Type B pancreatic cell (in vitro differentiated cells): ENCODE data around the gene ACSM6. TPM values are rescaled to one million over a fixed set of nuclear protein-coding genes. Genes with fewer than 3 reads are reported as not detected.
A peak's percentile ranks its signal among the peaks of the same experiment; 100 is the strongest.

Source experiments
- DNase-seq: peaks from one replicate; pipeline ENCODE4 v3.0.0; 2021; ENCODE audit warnings: mixed read lengths; ENCODE audit not compliant: unreplicated experiment; ENCODE audit errors: extremely low spot score
- H3K27ac Mint-ChIP-seq: 2 replicates; pipeline ENCODE4 v1.8.0; 2021; ENCODE audit warnings: mild to moderate bottlenecking, mixed read lengths
- H3K27me3 Mint-ChIP-seq: 2 replicates; pipeline ENCODE4 v1.8.0; 2021; ENCODE audit warnings: mixed read lengths
- H3K36me3 Mint-ChIP-seq: 2 replicates; pipeline ENCODE4 v1.8.0; 2021; ENCODE audit warnings: mixed read lengths
- H3K4me1 Mint-ChIP-seq: one replicate; pipeline ENCODE4 v1.8.0; 2021; ENCODE audit warnings: mixed read lengths; ENCODE audit not compliant: unreplicated experiment
- H3K4me3 Mint-ChIP-seq: 2 replicates; pipeline ENCODE4 v1.8.0; 2021; ENCODE audit warnings: mild to moderate bottlenecking, mixed read lengths
- H3K9me3 Mint-ChIP-seq: 2 replicates; pipeline ENCODE4 v1.8.0; 2021; ENCODE audit warnings: mixed read lengths
- total RNA-seq: library from RNA; stranded (reverse); gene quantifications from 2 replicates; pipeline ENCODE4 v1.2.1, GENCODE V29; 2021; ENCODE audit warnings: low replicate concordance
- TF ChIP-seq, protein P1 (sequence below): fragments of 200-600 bp; sonication (generic); conservative IDR thresholded peaks from 2 replicates; pipeline ENCODE4 v1.5.0; 2021; ENCODE audit warnings: antibody characterized with exemption, mild to moderate bottlenecking

The ACSM6 gene
- total RNA-seq, 1 donor from 2014 or later = not detected

DNA sequence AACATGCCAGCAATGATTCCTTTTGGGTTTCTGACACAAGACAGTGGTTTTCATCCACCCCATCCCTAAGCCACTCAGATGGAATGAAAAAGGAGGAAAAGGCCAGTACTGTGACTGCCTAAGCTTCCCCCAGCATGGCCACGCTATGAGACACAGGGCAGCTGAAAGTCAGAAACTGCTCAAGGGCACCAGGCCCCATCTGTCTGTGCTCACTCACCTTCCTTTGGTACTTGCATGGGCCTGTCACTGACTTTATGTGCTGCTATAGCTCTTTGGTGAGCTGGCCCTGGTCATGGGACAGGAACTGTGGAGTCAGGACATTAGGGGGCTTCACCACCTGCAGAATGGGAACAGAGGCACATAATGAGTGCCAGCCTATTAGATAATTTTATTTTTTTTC is 21.2 kb upstream of the ACSM6 start:
- no peak for DNase-seq
- Mint-ChIP-seq H3K4me3 (no peak overlapping the region), H3K27me3 (no peaks in the 10 kb centered on the region), H3K9me3 (peaks cover 4% of the 10 kb centered on the region), H3K4me1 (no peaks in the 10 kb centered on the region), H3K36me3 (peaks cover 5% of the 10 kb centered on the region), H3K27ac (no peak overlapping the region)
- TF ChIP-seq, protein P1, sequence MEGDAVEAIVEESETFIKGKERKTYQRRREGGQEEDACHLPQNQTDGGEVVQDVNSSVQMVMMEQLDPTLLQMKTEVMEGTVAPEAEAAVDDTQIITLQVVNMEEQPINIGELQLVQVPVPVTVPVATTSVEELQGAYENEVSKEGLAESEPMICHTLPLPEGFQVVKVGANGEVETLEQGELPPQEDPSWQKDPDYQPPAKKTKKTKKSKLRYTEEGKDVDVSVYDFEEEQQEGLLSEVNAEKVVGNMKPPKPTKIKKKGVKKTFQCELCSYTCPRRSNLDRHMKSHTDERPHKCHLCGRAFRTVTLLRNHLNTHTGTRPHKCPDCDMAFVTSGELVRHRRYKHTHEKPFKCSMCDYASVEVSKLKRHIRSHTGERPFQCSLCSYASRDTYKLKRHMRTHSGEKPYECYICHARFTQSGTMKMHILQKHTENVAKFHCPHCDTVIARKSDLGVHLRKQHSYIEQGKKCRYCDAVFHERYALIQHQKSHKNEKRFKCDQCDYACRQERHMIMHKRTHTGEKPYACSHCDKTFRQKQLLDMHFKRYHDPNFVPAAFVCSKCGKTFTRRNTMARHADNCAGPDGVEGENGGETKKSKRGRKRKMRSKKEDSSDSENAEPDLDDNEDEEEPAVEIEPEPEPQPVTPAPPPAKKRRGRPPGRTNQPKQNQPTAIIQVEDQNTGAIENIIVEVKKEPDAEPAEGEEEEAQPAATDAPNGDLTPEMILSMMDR = no peak

DNA sequence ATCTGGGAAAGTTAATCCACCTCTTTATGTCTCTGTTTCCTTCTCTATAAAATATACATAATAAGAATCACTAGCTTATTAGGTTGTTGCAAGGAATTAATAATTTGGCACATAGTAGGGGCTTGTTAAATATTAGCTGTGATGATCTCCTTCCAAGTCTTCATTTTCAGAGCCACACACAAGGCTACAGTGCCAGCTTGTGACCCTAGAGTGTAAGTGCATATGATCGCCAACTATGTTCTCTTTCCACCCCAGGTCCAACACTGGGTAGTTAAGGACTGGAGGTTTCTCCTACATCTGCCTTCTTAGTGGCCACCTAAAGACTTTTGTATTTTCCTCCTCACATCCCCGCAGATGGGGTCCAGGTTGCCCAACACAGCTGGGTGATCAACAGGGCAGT is 17.9 kb upstream of the ACSM6 start:
- TF ChIP-seq, protein P1 = no peak

DNA sequence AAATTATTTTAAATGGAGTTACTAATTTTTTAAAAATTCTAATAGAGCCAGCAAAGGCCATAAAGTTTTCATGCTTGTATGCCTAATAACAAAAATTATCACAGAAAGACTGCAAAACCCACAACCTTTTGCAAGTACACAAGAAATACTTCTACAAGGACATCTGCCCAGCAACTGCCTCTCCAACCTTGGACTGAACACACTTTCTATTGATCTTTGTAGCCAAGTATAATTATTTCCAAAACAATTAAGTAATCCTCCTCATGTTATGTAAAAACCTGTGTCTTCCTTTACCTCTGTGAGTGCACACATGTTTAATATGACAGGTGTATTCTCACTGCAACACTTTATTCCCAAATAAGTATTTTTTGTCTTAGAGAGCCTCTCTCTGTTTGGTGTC is 16.6 kb upstream of the ACSM6 start:
- Mint-ChIP-seq H3K27ac (no peak overlapping the region), H3K9me3 (peaks cover 4% of the 10 kb centered on the region), H3K4me1 (no peaks in the 10 kb centered on the region), H3K4me3 (no peak overlapping the region), H3K36me3 (no peaks in the 10 kb centered on the region), H3K27me3 (no peaks in the 10 kb centered on the region)
- TF ChIP-seq, protein P1 = no peak
- DNase-seq = no peak

More for the DNA sequence above, 17.9 kb upstream of the ACSM6 start:
- Mint-ChIP-seq H3K9me3 (peaks cover 4% of the 10 kb centered on the region), H3K4me1 (no peaks in the 10 kb centered on the region), H3K36me3 (no peaks in the 10 kb centered on the region), H3K4me3 (no peak overlapping the region), H3K27me3 (no peaks in the 10 kb centered on the region), H3K27ac (no peak overlapping the region)
- no peak for DNase-seq

DNA sequence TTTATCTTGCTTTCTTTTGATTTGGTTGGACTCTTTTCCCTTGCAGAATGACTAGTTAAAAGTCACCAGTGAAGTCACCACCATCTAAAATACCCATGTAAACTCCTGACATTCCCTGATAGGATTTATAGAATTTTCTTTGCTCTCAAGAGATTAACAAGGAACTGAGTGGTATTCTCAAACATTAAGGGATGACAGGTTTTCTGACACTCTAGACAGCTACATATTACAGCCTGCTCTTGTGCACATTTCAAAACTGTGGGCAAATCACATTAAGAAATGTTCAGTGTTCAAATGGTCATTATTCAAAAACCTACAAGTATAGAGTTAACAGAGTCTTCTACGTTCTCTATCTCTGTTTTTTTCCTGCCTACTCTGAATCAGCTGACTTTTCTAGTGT is 15.8 kb upstream of the ACSM6 start:
- no peaks in the 10 kb centered on the region for H3K27me3 Mint-ChIP-seq
- DNase-seq = no peak
- peaks cover 4% of the 10 kb centered on the region for H3K9me3 Mint-ChIP-seq
- no peaks in the 10 kb centered on the region for H3K36me3 Mint-ChIP-seq
- no peak overlapping the region for H3K4me3 Mint-ChIP-seq
- no peaks in the 10 kb centered on the region for H3K4me1 Mint-ChIP-seq
- TF ChIP-seq, protein P1 = no peak
- no peak overlapping the region for H3K27ac Mint-ChIP-seq

DNA sequence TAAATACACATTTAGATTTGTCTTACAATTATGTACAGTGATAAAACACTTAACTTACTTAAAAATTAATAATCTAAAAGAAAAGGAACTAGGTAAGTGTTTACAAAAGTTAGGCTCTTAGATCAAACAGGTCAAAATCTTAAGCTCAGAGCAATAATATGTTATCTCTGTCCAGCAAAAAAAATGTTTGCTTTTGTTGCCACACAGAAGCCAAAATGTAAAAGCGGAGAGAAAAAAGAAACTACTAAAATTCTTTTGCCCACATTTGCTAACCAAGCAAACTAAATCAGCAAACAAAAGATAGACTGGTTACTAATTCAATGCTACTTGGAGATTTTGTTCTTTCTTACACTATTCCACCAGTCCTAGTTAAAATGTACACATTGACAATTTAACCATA is 15.2 kb upstream of the ACSM6 start:
- Mint-ChIP-seq H3K27ac (no peak overlapping the region), H3K27me3 (no peaks in the 10 kb centered on the region), H3K4me1 (no peaks in the 10 kb centered on the region), H3K36me3 (no peaks in the 10 kb centered on the region), H3K4me3 (no peak overlapping the region), H3K9me3 (peaks cover 4% of the 10 kb centered on the region)
- TF ChIP-seq, protein P1 = no peak
- DNase-seq = no peak

DNA sequence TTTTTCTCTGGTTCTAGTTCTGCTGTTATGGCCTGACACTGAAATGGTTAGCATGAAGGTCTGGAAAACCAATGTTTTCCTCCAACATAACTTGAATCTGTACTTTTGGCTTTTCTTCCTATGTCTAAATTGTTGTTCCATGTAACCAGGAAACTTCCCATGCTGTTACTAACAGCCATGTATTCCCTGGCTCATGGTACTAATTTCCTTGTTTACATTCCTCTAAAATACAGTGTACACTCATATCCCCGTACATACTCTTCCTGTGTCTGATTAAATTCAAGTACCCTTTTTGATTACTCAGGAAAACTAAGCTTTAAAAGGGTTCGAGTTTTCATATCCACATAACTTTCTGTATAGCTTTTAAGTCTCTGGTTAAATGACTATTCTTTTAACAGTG is 12.3 kb upstream of the ACSM6 start:
- Mint-ChIP-seq H3K4me3 (no peak overlapping the region), H3K4me1 (peaks cover 2% of the 10 kb centered on the region), H3K27ac (peak overlapping the region; percentile 21), H3K9me3 (no peaks in the 10 kb centered on the region), H3K36me3 (no peaks in the 10 kb centered on the region), H3K27me3 (no peaks in the 10 kb centered on the region)
- DNase-seq = no peak
- TF ChIP-seq, protein P1 = no peak
